ENCODE results near the gene COMMD3. TPM values are rescaled to one million over a fixed set of nuclear protein-coding genes. Genes with fewer than 3 reads are reported as not detected.

COMMD3 gene
- total and polyA plus RNA-seq, 2 donors (not counting 3 experiments of a cell fraction or from before 2014, with no cell fraction given): 22.5 to 48.9 TPM

DNA sequence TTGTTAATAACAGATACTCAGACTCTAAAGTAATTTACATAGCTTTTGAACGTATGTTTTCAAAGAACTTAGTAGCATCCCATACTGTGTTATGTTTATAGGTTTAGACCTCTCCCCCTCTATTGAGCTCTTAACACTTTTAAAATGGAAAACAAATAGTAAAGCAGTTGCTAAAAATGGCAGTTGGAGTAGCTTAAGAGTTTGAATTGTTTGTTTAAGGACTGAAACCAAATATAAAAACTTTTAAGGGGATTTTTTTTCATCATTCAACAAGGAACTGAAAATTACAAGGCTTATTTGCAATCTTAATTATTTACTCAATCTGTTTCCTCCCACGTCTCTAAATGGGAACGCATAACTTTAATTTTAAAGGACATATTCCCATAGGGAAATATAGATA, 27.5 kb downstream of the COMMD3 start:
- Histone ChIP-seq H3K27ac (ENCODE audit: insufficient read depth, low read depth, low read length) (no peak overlapping the region), H3K4me2 (ENCODE audit: insufficient read depth, low read length) (no peak overlapping the region), H4K20me1 (replicated peaks; ENCODE audit: control insufficient read depth, extremely low read depth, insufficient read depth, low read length) (no peaks in the 10 kb centered on the region), H2AFZ (ENCODE audit: low read depth, low read length) (no peak overlapping the region), H3K27me3 (ENCODE audit: control insufficient read depth in 2 of 2, insufficient read depth in 2 of 2, low read length in 2 of 2) (peaks cover 65 to 88% of the 10 kb centered on the region in 2 experiments), H3K9me1 (replicated peaks; ENCODE audit: control insufficient read depth, extremely low read depth, insufficient read depth, low read length) (no peaks in the 10 kb centered on the region), H3K4me3 (replicated peaks in 1 of 3; ENCODE audit: insufficient read depth in 1 of 3, low read depth in 1 of 3, low read length in 3 of 3) (no peak overlapping the region), H3K9ac (replicated peaks; ENCODE audit: extremely low read depth, insufficient read depth, low read length) (no peak overlapping the region), H3K4me1 (ENCODE audit: control insufficient read depth, extremely low read depth, insufficient read depth, low read length) (peaks cover 13% of the 10 kb centered on the region), H3K36me3 (ENCODE audit: control insufficient read depth in 2 of 2, extremely low read depth in 1 of 2, insufficient read depth in 2 of 2, low read length in 2 of 2) (no peaks in the 10 kb centered on the region), H3K9me3 (replicated peaks; ENCODE audit: control insufficient read depth, insufficient read depth, low read length) (no peaks in the 10 kb centered on the region), H3K79me2 (ENCODE audit: control insufficient read depth, insufficient read depth, low read length) (no peaks in the 10 kb centered on the region)
- TF ChIP-seq JUN (IDR thresholded peaks at IDR 0.05; ENCODE audit: borderline replicate concordance, insufficient read depth, insufficient read length, low read depth) (no peak), CTCF (IDR thresholded peaks at IDR 0.05; ENCODE audit: extremely low read depth in 1 of 2, insufficient read depth in 1 of 2, low read depth in 1 of 2, low read length in 2 of 2) (no peak), EZH2 (IDR thresholded peaks at IDR 0.05; ENCODE audit: borderline replicate concordance, low read depth, low read length, severe bottlenecking) (no peak), POLR2A (IDR thresholded peaks at IDR 0.05; ENCODE audit: low read depth, low read length) (no peak)
- CTCF ChIA-PET: interaction anchor here (1.4 to 1.7 kb wide), 2 partner anchors 19 to 307 kb away, joined by 3 read pairs; no protein-coding TSS in a partner anchor
- POLR2A ChIA-PET: no interaction called here
- no TSS peak for BruUV-seq (replicated peaks)
- dilution Hi-C loops (cut with MboI; ENCODE audit: extremely low pct_ligation_motif_present, low sequenced_read_pairs): no loop called here
- intact Hi-C loops (cut with micrococcal nuclease): loop anchor here (5.0 kb wide), 2 partner anchors 644 to 846 kb away; no protein-coding TSS in a partner anchor
- DNase-seq (ENCODE audit: low read depth, low spot score) (no peak), FAIRE-seq (no peak)

DNA sequence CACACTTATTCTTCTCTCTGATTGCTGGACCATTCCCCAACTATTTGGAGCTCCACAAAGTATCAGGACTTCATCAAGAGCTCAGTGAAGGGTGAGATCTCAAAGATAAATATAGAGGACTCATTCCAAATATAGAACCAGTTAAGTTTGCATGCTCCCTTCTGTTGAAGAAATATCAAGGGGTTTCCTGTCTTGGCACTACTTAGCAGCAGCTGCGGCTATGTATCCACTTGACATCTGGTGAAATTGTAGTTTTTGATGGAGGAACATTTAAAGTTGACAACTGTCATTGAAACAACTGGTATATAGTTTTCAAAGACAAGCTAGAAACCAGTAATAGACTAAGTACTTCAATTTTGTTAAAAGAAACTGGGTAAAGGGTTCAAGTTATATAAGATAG, 28.1 kb downstream of the COMMD3 start:
- peaks cover 13% of the 10 kb centered on the region for H3K4me1 ChIP-seq (ENCODE audit: control insufficient read depth, extremely low read depth, insufficient read depth, low read length)
- H3K27me3 ChIP-seq (ENCODE audit: control insufficient read depth in 2 of 2, insufficient read depth in 2 of 2, low read length in 2 of 2): peaks cover 60 to 86% of the 10 kb centered on the region in 2 experiments
- intact Hi-C loops (cut with micrococcal nuclease): loop anchor here (5.0 kb wide), 2 partner anchors 643 to 847 kb away; no protein-coding TSS in a partner anchor
- H3K4me2 ChIP-seq (ENCODE audit: insufficient read depth, low read length): no peak overlapping the region
- no peak overlapping the region for H3K9ac ChIP-seq (replicated peaks; ENCODE audit: extremely low read depth, insufficient read depth, low read length)
- ChIA-PET POLR2A (no interaction called here), CTCF (interaction anchor here (1.7 kb wide), 1 partner anchor 307 kb away, joined by 3 read pairs; no protein-coding TSS in a partner anchor)
- no peak overlapping the region for H3K27ac ChIP-seq (ENCODE audit: insufficient read depth, low read depth, low read length)
- no TSS peak for BruUV-seq (replicated peaks)
- no peaks in the 10 kb centered on the region for H3K79me2 ChIP-seq (ENCODE audit: control insufficient read depth, insufficient read depth, low read length)
- DNase-seq (ENCODE audit: low read depth, low spot score) (no peak), FAIRE-seq (no peak)
- TF ChIP-seq, protein P1, sequence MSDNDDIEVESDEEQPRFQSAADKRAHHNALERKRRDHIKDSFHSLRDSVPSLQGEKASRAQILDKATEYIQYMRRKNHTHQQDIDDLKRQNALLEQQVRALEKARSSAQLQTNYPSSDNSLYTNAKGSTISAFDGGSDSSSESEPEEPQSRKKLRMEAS (IDR thresholded peaks at IDR 0.05; ENCODE audit: insufficient read depth, insufficient read length): no peak
- TF ChIP-seq FOS (IDR thresholded peaks at IDR 0.05; ENCODE audit: borderline replicate concordance, insufficient read depth, low read length): no peak
- TF ChIP-seq JUN (IDR thresholded peaks at IDR 0.05; ENCODE audit: borderline replicate concordance, insufficient read depth, insufficient read length, low read depth): no peak
- no peak for TF ChIP-seq EZH2 (IDR thresholded peaks at IDR 0.05; ENCODE audit: borderline replicate concordance, low read depth, low read length, severe bottlenecking)
- TF ChIP-seq CTCF (IDR thresholded peaks at IDR 0.05; ENCODE audit: extremely low read depth in 1 of 2, insufficient read depth in 1 of 2, low read depth in 1 of 2, low read length in 2 of 2): no peak
- no peak for TF ChIP-seq POLR2A (IDR thresholded peaks at IDR 0.05; ENCODE audit: low read depth, low read length)
- TF ChIP-seq MYC (IDR thresholded peaks at IDR 0.05; ENCODE audit: low read depth, low read length): no peak
- H2AFZ ChIP-seq (ENCODE audit: low read depth, low read length): no peak overlapping the region
- H3K9me3 ChIP-seq (replicated peaks; ENCODE audit: control insufficient read depth, insufficient read depth, low read length): no peaks in the 10 kb centered on the region
- no peak overlapping the region for H3K4me3 ChIP-seq (replicated peaks in 1 of 3; ENCODE audit: insufficient read depth in 1 of 3, low read depth in 1 of 3, low read length in 3 of 3)
- no peaks in the 10 kb centered on the region for H4K20me1 ChIP-seq (replicated peaks; ENCODE audit: control insufficient read depth, extremely low read depth, insufficient read depth, low read length)
- no peaks in the 10 kb centered on the region for H3K9me1 ChIP-seq (replicated peaks; ENCODE audit: control insufficient read depth, extremely low read depth, insufficient read depth, low read length)
- H3K36me3 ChIP-seq (ENCODE audit: control insufficient read depth in 2 of 2, extremely low read depth in 1 of 2, insufficient read depth in 2 of 2, low read length in 2 of 2): no peaks in the 10 kb centered on the region
- dilution Hi-C loops (cut with MboI; ENCODE audit: extremely low pct_ligation_motif_present, low sequenced_read_pairs): no loop called here

Data from endothelial cell of umbilical vein (primary cell).